ENCODE measurements around the gene FLNA.

DNA sequence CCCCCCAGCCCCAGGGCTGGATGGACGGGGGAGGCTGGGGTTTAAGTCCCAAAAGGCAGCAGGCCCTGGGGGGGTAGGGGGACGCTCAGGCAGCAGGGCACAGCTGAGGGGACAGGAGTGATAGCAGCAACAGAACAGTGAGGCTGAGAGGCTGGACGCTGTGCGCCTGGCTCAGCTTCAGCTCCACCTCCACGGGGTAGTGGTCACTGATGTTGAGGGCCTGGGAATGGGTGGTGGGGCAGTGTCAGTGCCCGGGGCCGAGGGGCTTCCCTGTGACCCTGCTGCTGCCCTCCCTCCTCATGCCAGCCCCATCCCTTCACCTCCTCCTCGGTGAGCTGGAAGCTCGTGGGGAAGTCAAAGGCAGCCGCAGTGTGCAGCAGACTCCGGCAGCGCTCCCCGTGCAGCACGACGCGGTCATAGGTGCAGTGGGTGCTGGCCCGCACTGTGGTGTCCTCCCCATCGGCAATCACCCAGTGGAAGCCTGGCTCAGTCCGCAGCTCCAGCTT, 28.2 kb upstream of the FLNA start:
- TF ChIP-seq CTCF (IDR thresholded peaks at IDR 0.05) (no peak), POLR2A (IDR thresholded peaks at IDR 0.05) (no peak), POLR2AphosphoS5 (IDR thresholded peaks at IDR 0.05) (no peak)
